Right atrium auricular region (tissue), 2 donors: ENCODE measurements around the gene CABP4. TPM values are rescaled to one million over a fixed set of nuclear protein-coding genes. Genes with fewer than 3 reads are reported as not detected.

Source experiments
- DNase-seq: peaks from one replicate; pipeline ENCODE4 v3.0.0-alpha.2; 2019; ENCODE audit warnings: low spot score
- H3K27ac ChIP-seq, 2 donors: fragments of 200-600 bp; sonication (generic); 1 replicate in 1 of 2; 2 replicates in 1 of 2; pipeline ENCODE4 v1.5.1; 2016 to 2019
- H3K27me3 ChIP-seq, 2 donors: fragments of 200-600 bp; sonication (generic); one replicate each; pipeline versions ENCODE4 v1.5.1 to v1.6.0; 2017 to 2019
- H3K36me3 ChIP-seq: fragments of 200-600 bp; sonication (generic); one replicate; pipeline ENCODE4 v1.5.1; 2016
- H3K4me1 ChIP-seq, 2 donors: fragments of 200-600 bp; sonication (generic); one replicate each; pipeline versions ENCODE4 v1.5.1 to v1.6.0; 2017 to 2019
- H3K4me3 ChIP-seq, 2 donors: fragments of 200-600 bp; sonication (generic); 1 replicate in 1 of 2; 2 replicates in 1 of 2; pipeline ENCODE4 v1.5.1; 2017 to 2019; ENCODE audit warnings: mild to moderate bottlenecking in 1 of 2, moderate library complexity in 1 of 2
- H3K9me3 ChIP-seq, 2 donors: fragments of 200-600 bp; sonication (generic); one replicate each; pipeline ENCODE4 v1.5.1; 2019
- total RNA-seq, 2 donors: library from RNA; depleted of rRNA; stranded (reverse); fragments of >200 nt; gene quantifications; one replicate each; pipeline ENCODE4 v1.1.0, GENCODE V29; 2016
- TF ChIP-seq, protein P1 (sequence below), 2 donors: fragments of 200-600 bp; sonication (generic); IDR thresholded peaks; one replicate each; pipeline ENCODE4 v1.5.1; 2019; ENCODE audit warnings: antibody characterized with exemption in 2 of 2

The CABP4 gene
- total RNA-seq, 2 donors from 2014 or later: 1.3 TPM; not detected in 1

DNA sequence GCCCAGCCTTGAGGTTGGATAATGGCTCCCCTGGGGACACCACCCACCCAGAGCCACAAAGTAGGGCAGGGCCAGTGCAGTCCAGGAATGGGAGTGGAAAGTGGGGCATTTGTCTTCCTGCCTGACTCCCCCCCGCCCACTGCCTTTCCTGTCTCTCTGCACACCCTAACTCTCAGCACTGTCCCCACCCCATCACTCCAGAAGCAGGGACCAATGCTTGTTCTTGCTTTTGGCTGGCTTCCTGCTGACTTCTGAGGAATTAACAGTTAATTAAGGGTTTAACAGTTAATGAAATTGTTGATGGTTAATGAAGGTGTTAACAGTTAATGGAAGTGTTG lies 45.3 kb downstream of the CABP4 start:
- peaks cover 0 to 22% of the 10 kb centered on the region in 2 donors for H3K4me1 ChIP-seq
- no peaks in the 10 kb centered on the region for H3K27me3 ChIP-seq
- TF ChIP-seq, protein P1, sequence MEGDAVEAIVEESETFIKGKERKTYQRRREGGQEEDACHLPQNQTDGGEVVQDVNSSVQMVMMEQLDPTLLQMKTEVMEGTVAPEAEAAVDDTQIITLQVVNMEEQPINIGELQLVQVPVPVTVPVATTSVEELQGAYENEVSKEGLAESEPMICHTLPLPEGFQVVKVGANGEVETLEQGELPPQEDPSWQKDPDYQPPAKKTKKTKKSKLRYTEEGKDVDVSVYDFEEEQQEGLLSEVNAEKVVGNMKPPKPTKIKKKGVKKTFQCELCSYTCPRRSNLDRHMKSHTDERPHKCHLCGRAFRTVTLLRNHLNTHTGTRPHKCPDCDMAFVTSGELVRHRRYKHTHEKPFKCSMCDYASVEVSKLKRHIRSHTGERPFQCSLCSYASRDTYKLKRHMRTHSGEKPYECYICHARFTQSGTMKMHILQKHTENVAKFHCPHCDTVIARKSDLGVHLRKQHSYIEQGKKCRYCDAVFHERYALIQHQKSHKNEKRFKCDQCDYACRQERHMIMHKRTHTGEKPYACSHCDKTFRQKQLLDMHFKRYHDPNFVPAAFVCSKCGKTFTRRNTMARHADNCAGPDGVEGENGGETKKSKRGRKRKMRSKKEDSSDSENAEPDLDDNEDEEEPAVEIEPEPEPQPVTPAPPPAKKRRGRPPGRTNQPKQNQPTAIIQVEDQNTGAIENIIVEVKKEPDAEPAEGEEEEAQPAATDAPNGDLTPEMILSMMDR (IDR thresholded peaks at IDR 0.05): no peak
- no peak overlapping the region for H3K27ac ChIP-seq
- peaks cover 15% of the 10 kb centered on the region for H3K36me3 ChIP-seq
- H3K4me3 ChIP-seq: no peak overlapping the region
- no peak for DNase-seq
- no peaks in the 10 kb centered on the region for H3K9me3 ChIP-seq

- peaks cover 15% of the 10 kb centered on the region for H3K36me3 ChIP-seq
Observed at GRCh38 chr11:67500831-67501715, 45.9 kb downstream of the CABP4 start.

GRCh38 chr11:67501854-67502253 lies 46.7 kb downstream of the CABP4 start:
- Histone ChIP-seq H3K36me3 (peaks cover 19% of the 10 kb centered on the region), H3K4me1 (peaks cover 0 to 36% of the 10 kb centered on the region in 2 donors)
- TF ChIP-seq, protein P1 (IDR thresholded peaks at IDR 0.05): no peak

More at GRCh38 chr11:67500831-67501715, 45.9 kb downstream of the CABP4 start:
- Histone ChIP-seq H3K4me3 (no peak overlapping the region), H3K4me1 (peaks cover 0 to 28% of the 10 kb centered on the region in 2 donors), H3K9me3 (no peaks in the 10 kb centered on the region), H3K27ac (no peak overlapping the region), H3K27me3 (no peaks in the 10 kb centered on the region)
- TF ChIP-seq, protein P1 (IDR thresholded peaks at IDR 0.05): no peak
- DNase-seq: no peak

GRCh38 chr11:67502328-67502979 lies 47.3 kb downstream of the CABP4 start:
- H3K9me3 ChIP-seq: no peaks in the 10 kb centered on the region
- no peaks in the 10 kb centered on the region for H3K27me3 ChIP-seq
- TF ChIP-seq, protein P1 (IDR thresholded peaks at IDR 0.05): no peak
- H3K4me1 ChIP-seq: peaks cover 0 to 42% of the 10 kb centered on the region in 2 donors
- H3K27ac ChIP-seq: no peak overlapping the region
- DNase-seq: no peak
- peaks cover 23% of the 10 kb centered on the region for H3K36me3 ChIP-seq
- no peak overlapping the region for H3K4me3 ChIP-seq

More at GRCh38 chr11:67501854-67502253, 46.7 kb downstream of the CABP4 start:
- no peaks in the 10 kb centered on the region for H3K27me3 ChIP-seq
- H3K27ac ChIP-seq: no peak overlapping the region
- no peak overlapping the region for H3K4me3 ChIP-seq
- no peak for DNase-seq
- no peaks in the 10 kb centered on the region for H3K9me3 ChIP-seq

DNA sequence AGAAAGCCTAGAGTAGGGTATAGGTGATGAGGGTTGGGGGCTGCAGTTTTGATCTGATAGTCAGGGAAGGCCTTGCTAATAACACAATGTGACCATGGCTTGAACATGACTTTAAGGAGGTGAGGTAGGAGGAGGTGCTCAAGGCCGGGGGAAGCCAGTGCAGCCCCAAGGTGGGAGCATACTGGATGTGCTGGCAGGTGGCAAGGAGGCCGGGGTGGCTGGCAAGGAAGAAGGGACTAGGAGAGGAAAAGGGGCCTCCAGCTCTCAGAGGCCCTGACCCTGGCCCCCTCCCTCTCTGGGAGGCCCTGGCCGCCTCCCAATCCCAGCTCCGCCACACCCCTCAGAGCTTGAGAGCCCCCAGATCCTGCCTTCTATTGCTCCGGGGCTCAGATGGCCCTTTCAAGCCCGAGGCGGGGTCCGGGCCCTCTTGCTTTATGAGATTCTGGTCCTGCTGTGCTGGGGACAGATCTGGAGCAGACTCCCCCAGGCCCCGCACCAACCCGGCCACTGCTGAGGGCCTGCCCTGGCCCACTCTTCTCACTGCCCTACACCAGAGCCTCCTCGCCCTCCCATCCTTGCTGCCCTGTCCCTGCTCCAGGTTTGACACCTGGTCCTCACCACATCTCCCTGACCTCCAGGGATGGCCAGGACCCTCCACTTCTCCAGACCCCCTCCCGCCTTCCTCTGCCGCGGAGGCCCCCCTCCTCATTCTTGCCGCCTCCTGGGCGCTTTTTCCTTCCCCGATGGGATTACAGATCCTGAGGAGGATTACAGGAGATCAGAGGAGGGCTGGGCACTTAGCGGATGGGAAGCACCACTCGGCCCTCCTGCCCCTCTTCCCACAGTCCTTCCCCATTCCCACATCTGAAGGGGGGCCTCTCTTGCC lies 48.2 kb downstream of the CABP4 start:
- Histone ChIP-seq H3K9me3 (no peaks in the 10 kb centered on the region), H3K27me3 (no peaks in the 10 kb centered on the region), H3K4me3 (peak overlapping the region; percentile 74 to 77), H3K36me3 (peaks cover 23% of the 10 kb centered on the region), H3K27ac (no peak overlapping the region), H3K4me1 (peaks cover 0 to 47% of the 10 kb centered on the region in 2 donors)
- DNase-seq: no peak
- TF ChIP-seq, protein P1 (IDR thresholded peaks at IDR 0.05): no peak
